ENCODE results near the gene PDE2A. TPM values are rescaled to one million over a fixed set of nuclear protein-coding genes. Genes with fewer than 3 reads are reported as not detected.

PDE2A gene
- total RNA-seq, 1 donor from 2014 or later: 4.0 TPM

DNA sequence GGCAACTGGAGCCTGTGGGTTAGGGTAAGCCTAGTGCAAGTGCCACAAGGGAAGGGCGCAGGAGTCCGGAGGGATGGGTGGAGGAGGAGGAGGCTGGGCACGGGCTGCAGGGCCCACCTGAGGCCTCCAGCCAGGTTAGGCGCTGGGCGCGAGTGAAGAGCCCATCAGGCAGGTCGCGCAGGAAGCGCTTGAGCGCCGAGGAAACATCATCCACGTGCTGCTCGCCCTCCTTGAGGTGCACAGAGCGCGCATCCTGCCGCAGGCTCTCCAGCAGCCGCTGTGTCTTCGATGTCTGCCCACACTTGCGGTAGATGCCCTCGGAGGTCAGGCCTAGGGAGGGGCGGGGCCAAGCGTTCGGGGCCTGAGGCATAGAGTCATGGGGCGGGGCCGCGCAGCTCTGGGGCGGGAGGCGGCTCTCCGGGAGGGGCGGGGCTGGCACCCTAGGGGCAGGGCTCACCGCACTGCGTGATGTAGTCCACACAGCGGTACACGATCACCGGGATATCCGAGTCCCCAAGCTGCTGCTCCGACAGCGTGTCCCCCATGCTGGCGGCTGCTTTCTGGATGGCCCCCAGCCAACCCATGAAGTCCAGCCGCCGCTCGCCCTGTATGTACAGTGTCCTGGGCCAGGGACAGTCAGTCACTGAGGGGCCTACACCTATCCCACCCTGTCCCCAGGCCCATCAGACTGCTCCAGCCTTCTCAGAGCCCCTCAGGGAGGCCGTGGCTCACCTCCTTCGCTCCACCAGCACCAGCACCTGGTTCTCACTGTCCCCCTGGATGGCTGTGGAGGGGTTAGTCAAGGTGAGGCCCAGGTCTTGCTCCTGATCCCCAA is 22.9 kb upstream of the PDE2A start:
- no peak overlapping the region for H3K27ac Mint-ChIP-seq
- TF ChIP-seq, protein P1, sequence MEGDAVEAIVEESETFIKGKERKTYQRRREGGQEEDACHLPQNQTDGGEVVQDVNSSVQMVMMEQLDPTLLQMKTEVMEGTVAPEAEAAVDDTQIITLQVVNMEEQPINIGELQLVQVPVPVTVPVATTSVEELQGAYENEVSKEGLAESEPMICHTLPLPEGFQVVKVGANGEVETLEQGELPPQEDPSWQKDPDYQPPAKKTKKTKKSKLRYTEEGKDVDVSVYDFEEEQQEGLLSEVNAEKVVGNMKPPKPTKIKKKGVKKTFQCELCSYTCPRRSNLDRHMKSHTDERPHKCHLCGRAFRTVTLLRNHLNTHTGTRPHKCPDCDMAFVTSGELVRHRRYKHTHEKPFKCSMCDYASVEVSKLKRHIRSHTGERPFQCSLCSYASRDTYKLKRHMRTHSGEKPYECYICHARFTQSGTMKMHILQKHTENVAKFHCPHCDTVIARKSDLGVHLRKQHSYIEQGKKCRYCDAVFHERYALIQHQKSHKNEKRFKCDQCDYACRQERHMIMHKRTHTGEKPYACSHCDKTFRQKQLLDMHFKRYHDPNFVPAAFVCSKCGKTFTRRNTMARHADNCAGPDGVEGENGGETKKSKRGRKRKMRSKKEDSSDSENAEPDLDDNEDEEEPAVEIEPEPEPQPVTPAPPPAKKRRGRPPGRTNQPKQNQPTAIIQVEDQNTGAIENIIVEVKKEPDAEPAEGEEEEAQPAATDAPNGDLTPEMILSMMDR (IDR thresholded peaks at IDR 0.05; ENCODE audit: unreplicated experiment): no peak
- H3K36me3 Mint-ChIP-seq (ENCODE audit: insufficient read depth): peaks cover 26% of the 10 kb centered on the region
- no peak for DNase-seq (ENCODE audit: low spot score, unreplicated experiment)
- no peaks in the 10 kb centered on the region for H3K4me1 Mint-ChIP-seq (ENCODE audit: low read depth)
- H3K9me3 Mint-ChIP-seq (ENCODE audit: low read depth): no peaks in the 10 kb centered on the region
- H3K27me3 Mint-ChIP-seq: no peaks in the 10 kb centered on the region
- no peak overlapping the region for H3K4me3 Mint-ChIP-seq (ENCODE audit: low read depth)

GRCh38 chr11:72695354-72695753 is 21.1 kb upstream of the PDE2A start:
- peaks cover 20% of the 10 kb centered on the region for H3K36me3 Mint-ChIP-seq (ENCODE audit: insufficient read depth)

GRCh38 chr11:72693271-72693968 is 19.2 kb upstream of the PDE2A start:
- no peak overlapping the region for H3K4me3 Mint-ChIP-seq (ENCODE audit: low read depth)
- H3K9me3 Mint-ChIP-seq (ENCODE audit: low read depth): no peaks in the 10 kb centered on the region
- peaks cover 21% of the 10 kb centered on the region for H3K36me3 Mint-ChIP-seq (ENCODE audit: insufficient read depth)
- DNase-seq (ENCODE audit: low spot score, unreplicated experiment): no peak
- TF ChIP-seq, protein P1 (IDR thresholded peaks at IDR 0.05; ENCODE audit: unreplicated experiment): peak; percentile 8
- no peaks in the 10 kb centered on the region for H3K4me1 Mint-ChIP-seq (ENCODE audit: low read depth)
- no peak overlapping the region for H3K27ac Mint-ChIP-seq
- no peaks in the 10 kb centered on the region for H3K27me3 Mint-ChIP-seq

More at GRCh38 chr11:72695354-72695753, 21.1 kb upstream of the PDE2A start:
- H3K9me3 Mint-ChIP-seq (ENCODE audit: low read depth): no peaks in the 10 kb centered on the region
- H3K27me3 Mint-ChIP-seq: no peaks in the 10 kb centered on the region
- H3K27ac Mint-ChIP-seq: no peak overlapping the region
- TF ChIP-seq, protein P1 (IDR thresholded peaks at IDR 0.05; ENCODE audit: unreplicated experiment): no peak
- DNase-seq (ENCODE audit: low spot score, unreplicated experiment): no peak
- H3K4me1 Mint-ChIP-seq (ENCODE audit: low read depth): no peaks in the 10 kb centered on the region
- no peak overlapping the region for H3K4me3 Mint-ChIP-seq (ENCODE audit: low read depth)

GRCh38 chr11:72692498-72693237 is 18.4 kb upstream of the PDE2A start:
- DNase-seq (ENCODE audit: low spot score, unreplicated experiment): no peak
- Mint-ChIP-seq H3K4me1 (ENCODE audit: low read depth) (no peaks in the 10 kb centered on the region), H3K27me3 (no peaks in the 10 kb centered on the region), H3K27ac (no peak overlapping the region), H3K36me3 (ENCODE audit: insufficient read depth) (peaks cover 20% of the 10 kb centered on the region), H3K9me3 (ENCODE audit: low read depth) (no peaks in the 10 kb centered on the region), H3K4me3 (ENCODE audit: low read depth) (no peak overlapping the region)
- TF ChIP-seq, protein P1 (IDR thresholded peaks at IDR 0.05; ENCODE audit: unreplicated experiment): no peak

GRCh38 chr11:72690166-72690565 is 15.9 kb upstream of the PDE2A start:
- Mint-ChIP-seq H3K9me3 (ENCODE audit: low read depth) (no peaks in the 10 kb centered on the region), H3K27me3 (no peaks in the 10 kb centered on the region), H3K36me3 (ENCODE audit: insufficient read depth) (peaks cover 22% of the 10 kb centered on the region), H3K4me1 (ENCODE audit: low read depth) (no peaks in the 10 kb centered on the region), H3K4me3 (ENCODE audit: low read depth) (no peak overlapping the region), H3K27ac (no peak overlapping the region)
- no peak for DNase-seq (ENCODE audit: low spot score, unreplicated experiment)
- TF ChIP-seq, protein P1 (IDR thresholded peaks at IDR 0.05; ENCODE audit: unreplicated experiment): no peak

Data from progenitor cell of endocrine pancreas (in vitro differentiated cells).